Chondrocyte (in vitro differentiated cells): Measurements from ENCODE around the gene HOOK1. TPM values are rescaled to one million over a fixed set of nuclear protein-coding genes. Genes with fewer than 3 reads are reported as not detected.
A peak's percentile ranks its signal among the peaks of the same experiment; 100 is the strongest.

Experiments used
- DNase-seq: peaks from one replicate; pipeline ENCODE4 v3.0.0; 2021; ENCODE audit warnings: mixed read lengths, low spot score
- H3K27ac Mint-ChIP-seq: one replicate; pipeline ENCODE4 v1.8.0; 2021; ENCODE audit warnings: mild to moderate bottlenecking, moderate library complexity, mixed read lengths; ENCODE audit not compliant: unreplicated experiment
- H3K27me3 Mint-ChIP-seq: 2 replicates; pipeline ENCODE4 v1.8.0; 2021; ENCODE audit warnings: low read depth, mixed read lengths
- H3K36me3 Mint-ChIP-seq: 2 replicates; pipeline ENCODE4 v1.8.0; 2021; ENCODE audit warnings: low read depth, mixed read lengths
- H3K4me1 Mint-ChIP-seq: 2 replicates; pipeline ENCODE4 v1.8.0; 2021; ENCODE audit warnings: low read depth, mild to moderate bottlenecking, mixed read lengths
- H3K4me3 Mint-ChIP-seq: one replicate; pipeline ENCODE4 v1.8.0; 2021; ENCODE audit warnings: mild to moderate bottlenecking, moderate library complexity, mixed read lengths; ENCODE audit not compliant: unreplicated experiment
- H3K9me3 Mint-ChIP-seq: 2 replicates; pipeline ENCODE4 v1.8.0; 2021; ENCODE audit warnings: low read depth, mixed read lengths
- total RNA-seq: library from RNA; stranded (reverse); gene quantifications from 3 replicates; pipeline ENCODE4 v1.2.1, GENCODE V29; 2021
- TF ChIP-seq, protein P1 (sequence below): fragments of 200-600 bp; sonication (generic); IDR thresholded peaks from 2 replicates; pipeline ENCODE4 v1.5.0; 2021; ENCODE audit warnings: antibody characterized with exemption, mild to moderate bottlenecking, moderate library complexity

Gene HOOK1
- total RNA-seq, 1 donor from 2014 or later, result 0.40 TPM

DNA sequence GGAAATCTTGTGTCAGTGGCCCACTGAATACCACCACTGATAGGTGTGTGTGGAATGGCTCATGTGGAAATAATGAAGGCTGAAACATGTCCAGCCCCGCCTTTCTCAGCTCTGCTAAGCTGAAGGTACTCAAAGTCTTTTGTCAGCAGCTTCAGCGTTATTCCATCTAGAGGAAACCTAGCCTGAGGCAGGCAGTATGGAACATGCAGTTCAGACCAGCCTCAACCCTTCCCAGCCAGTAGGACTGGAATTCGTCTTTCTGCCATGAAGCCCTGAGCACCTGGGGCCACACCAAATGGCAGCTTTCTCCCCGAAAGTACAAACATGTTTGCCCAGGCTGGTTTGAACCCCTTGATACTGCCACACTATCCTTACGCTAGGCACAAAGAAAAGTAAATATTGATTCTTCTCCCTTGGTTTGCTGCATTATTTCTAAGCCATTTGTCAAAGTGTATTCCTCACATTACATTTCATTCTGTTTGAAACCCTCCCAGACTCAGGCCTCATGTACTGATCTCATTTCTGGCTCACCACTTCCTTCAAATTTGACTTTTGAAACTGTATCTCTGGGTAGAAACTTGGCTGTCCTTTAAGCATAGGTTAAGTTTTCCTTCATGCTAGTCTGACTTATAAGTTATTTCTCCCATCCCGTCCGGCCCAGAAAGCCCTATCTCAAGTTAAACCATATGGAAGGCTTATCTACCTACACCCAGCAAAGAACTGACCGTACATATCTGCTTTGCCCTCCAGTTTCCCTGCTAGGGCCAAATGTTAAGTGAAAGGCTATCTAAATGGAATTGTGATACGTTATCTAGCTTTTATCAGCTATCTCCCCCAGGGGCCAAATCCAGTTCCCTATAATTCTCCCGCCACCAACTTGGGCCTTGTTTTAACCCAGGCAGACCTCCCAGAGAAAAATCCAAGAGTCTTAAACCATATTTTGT, 45.7 kb upstream of the HOOK1 start:
- TF ChIP-seq, protein P1, sequence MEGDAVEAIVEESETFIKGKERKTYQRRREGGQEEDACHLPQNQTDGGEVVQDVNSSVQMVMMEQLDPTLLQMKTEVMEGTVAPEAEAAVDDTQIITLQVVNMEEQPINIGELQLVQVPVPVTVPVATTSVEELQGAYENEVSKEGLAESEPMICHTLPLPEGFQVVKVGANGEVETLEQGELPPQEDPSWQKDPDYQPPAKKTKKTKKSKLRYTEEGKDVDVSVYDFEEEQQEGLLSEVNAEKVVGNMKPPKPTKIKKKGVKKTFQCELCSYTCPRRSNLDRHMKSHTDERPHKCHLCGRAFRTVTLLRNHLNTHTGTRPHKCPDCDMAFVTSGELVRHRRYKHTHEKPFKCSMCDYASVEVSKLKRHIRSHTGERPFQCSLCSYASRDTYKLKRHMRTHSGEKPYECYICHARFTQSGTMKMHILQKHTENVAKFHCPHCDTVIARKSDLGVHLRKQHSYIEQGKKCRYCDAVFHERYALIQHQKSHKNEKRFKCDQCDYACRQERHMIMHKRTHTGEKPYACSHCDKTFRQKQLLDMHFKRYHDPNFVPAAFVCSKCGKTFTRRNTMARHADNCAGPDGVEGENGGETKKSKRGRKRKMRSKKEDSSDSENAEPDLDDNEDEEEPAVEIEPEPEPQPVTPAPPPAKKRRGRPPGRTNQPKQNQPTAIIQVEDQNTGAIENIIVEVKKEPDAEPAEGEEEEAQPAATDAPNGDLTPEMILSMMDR, result no peak

DNA sequence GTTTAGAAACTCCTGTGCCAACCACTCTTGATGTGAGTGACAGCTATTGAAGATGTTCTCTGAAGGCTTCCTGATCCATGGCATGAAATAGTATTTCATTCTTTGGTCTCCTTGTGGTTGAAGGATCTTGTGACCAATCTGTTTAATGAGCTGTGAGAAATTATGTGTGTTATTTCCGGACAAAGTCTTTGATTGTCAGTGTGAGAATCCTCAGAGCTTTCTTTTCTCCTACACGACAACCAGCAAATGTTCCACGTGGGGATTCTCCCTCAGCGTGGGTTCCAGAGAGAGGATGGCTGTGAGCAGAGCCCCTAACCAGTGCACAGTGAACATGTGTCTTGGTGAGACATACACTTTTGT, 45.0 kb upstream of the HOOK1 start:
- H3K4me1 Mint-ChIP-seq, result peaks cover 9% of the 10 kb centered on the region
- no peak overlapping the region for H3K27ac Mint-ChIP-seq
- no peak overlapping the region for H3K4me3 Mint-ChIP-seq
- H3K27me3 Mint-ChIP-seq, result no peaks in the 10 kb centered on the region
- TF ChIP-seq, protein P1, result no peak
- DNase-seq, result no peak
- H3K9me3 Mint-ChIP-seq, result no peaks in the 10 kb centered on the region
- peaks cover 3% of the 10 kb centered on the region for H3K36me3 Mint-ChIP-seq

More for the DNA sequence above, 45.7 kb upstream of the HOOK1 start:
- Mint-ChIP-seq H3K36me3 (peaks cover 3% of the 10 kb centered on the region), H3K4me3 (no peak overlapping the region), H3K9me3 (no peaks in the 10 kb centered on the region), H3K4me1 (peaks cover 9% of the 10 kb centered on the region), H3K27ac (no peak overlapping the region), H3K27me3 (no peaks in the 10 kb centered on the region)
- no peak for DNase-seq

DNA sequence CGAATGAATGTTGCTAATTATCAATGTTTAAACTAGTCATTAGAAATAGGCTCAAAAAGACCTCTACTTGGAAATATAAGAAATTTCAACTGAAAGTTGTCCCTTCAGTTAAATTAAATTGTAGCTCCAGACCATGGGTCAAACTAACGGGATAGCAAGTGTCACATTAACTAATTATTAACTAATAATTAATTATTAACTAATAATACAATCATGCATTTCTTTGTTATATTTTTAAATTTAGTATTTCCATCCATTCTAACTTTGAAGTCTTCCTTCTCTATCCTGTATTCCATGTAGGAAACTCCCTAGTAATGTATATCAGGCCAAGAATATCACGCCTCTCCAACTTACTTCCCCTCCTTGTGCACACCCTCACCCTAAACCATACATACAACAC, 43.4 kb upstream of the HOOK1 start:
- no peak overlapping the region for H3K27ac Mint-ChIP-seq
- H3K9me3 Mint-ChIP-seq, result no peaks in the 10 kb centered on the region
- peaks cover 7% of the 10 kb centered on the region for H3K4me1 Mint-ChIP-seq
- H3K36me3 Mint-ChIP-seq, result peaks cover 3% of the 10 kb centered on the region
- no peak overlapping the region for H3K4me3 Mint-ChIP-seq
- H3K27me3 Mint-ChIP-seq, result no peaks in the 10 kb centered on the region
- no peak for DNase-seq
- TF ChIP-seq, protein P1, result no peak

DNA sequence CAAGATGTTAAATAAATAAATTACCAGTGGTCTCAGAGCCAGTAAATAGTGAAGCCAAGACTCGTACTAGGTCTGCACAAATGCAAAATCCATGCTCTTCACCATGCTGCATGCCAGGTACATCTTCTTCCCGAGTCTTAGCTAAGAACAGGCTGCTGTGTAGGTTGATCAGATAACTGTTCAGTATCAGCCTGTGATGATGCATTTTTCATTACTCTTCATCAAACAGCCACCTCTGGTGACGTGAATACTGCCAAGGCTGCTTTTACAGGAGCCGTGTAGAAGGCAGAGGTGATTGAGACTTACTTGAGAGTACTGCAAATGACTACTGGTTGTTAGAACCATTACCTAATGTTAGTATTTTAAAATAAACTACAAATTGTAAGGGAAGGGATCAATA, 39.3 kb upstream of the HOOK1 start:
- Mint-ChIP-seq H3K27me3 (no peaks in the 10 kb centered on the region), H3K9me3 (no peaks in the 10 kb centered on the region), H3K4me3 (no peak overlapping the region), H3K4me1 (peaks cover 15% of the 10 kb centered on the region), H3K27ac (no peak overlapping the region), H3K36me3 (peaks cover 2% of the 10 kb centered on the region)
- TF ChIP-seq, protein P1, result no peak
- no peak for DNase-seq

DNA sequence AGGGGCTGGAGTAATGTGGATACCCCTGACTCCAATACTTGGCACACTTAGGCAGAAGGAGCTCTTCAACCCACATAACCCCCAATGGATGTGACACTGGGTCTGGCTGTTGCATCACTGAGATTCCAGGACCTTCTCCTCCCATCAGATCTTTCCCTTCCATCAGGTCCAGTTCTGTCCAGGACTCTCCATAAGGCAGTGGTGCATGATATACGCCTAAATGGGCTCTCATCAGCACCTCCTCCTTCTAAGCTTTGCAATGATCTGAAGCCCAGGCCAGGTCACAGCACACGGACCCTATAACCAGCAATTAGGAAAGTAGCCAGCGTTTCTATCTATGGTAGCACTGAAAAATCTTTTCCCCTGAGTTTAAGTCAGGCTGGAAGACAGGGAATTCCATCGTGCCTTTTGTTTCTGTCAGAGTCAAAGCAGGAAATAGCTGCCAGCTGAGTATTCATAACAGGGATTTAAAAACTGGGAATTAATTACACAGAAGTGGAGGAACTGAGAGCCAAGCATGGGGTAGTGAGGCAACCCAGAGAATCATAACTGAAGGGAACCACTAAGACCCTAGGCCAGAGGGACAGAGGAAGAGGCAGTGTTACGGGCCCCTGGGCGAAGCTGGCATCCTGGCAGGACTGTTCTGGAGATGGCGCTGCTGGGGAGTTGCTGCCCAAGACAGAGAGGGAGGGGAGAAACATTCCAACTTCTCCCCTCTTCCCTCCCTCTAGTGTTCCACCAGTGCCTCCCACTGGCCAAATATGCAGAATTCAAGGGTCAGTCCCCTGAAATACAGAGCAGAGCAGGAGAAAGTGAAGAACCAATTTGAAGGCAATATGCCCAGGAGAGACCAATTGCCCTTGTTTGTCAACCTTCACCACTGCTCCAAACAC, 37.5 kb upstream of the HOOK1 start:
- TF ChIP-seq, protein P1, result peak; percentile 55
- Mint-ChIP-seq H3K27me3 (no peaks in the 10 kb centered on the region), H3K27ac (peak overlapping the region; percentile 74), H3K9me3 (no peaks in the 10 kb centered on the region), H3K36me3 (no peaks in the 10 kb centered on the region), H3K4me1 (peaks cover 15% of the 10 kb centered on the region), H3K4me3 (peak overlapping the region; percentile 29)
- DNase-seq, result no peak
